K562 (cell line): Measurements from ENCODE around the gene NT5C. TPM values are rescaled to one million over a fixed set of nuclear protein-coding genes. Genes with fewer than 3 reads are reported as not detected.
A peak's percentile ranks its signal among the peaks of the same experiment; 100 is the strongest.

Experiments used
- ADNP ChIP-seq: fragments of 200-800 bp; sonication (Bioruptor generic); IDR thresholded peaks from 2 replicates; pipeline ENCODE4 v1.6.1; 2016; ENCODE audit warnings: missing genetic modification characterization, missing compliant biosample characterization
- ARID2 ChIP-seq: fragments of 450-650 bp; IDR thresholded peaks from 2 replicates; pipeline ENCODE4 v1.6.1; 2017; ENCODE audit warnings: antibody characterized with exemption, mild to moderate bottlenecking
- LCOR ChIP-seq: sonication (generic); formaldehyde crosslinking; IDR thresholded peaks from 2 replicates; pipeline ENCODE4 v1.8.0; 2022; ENCODE audit warnings: mild to moderate bottlenecking, missing genetic modification reagents
- PHB2 ChIP-seq: fragments of 450-650 bp; IDR thresholded peaks from 2 replicates; pipeline ENCODE4 v1.6.1; 2017; ENCODE audit warnings: low read depth
- POLR2A ChIP-seq: fragments of 450-650 bp; conservative IDR thresholded peaks from 2 replicates; pipeline ENCODE4 v1.6.1; 2016
- POLR2AphosphoS5 ChIP-seq: IDR thresholded peaks from 2 replicates; pipeline ENCODE4 v1.6.1; 2011; ENCODE audit warnings: mild to moderate bottlenecking, low read depth, low read length, moderate library complexity; ENCODE audit not compliant: control insufficient read depth, insufficient read depth
- PPARD ChIP-seq: fragments of 250-450 bp; sonication (Bioruptor Pico); IDR thresholded peaks from 2 replicates; pipeline ENCODE4 v1.8.0; 2022; ENCODE audit warnings: inconsistent platforms, mild to moderate bottlenecking, moderate library complexity
- RAD51 ChIP-seq: fragments of 450-650 bp; IDR thresholded peaks from 2 replicates; pipeline ENCODE4 v1.7.1; 2016; ENCODE audit warnings: low read depth, mild to moderate bottlenecking, borderline replicate concordance
- RBM39 ChIP-seq: fragments of 200-400 bp; formaldehyde crosslinking; optimal IDR thresholded peaks from 2 replicates; pipeline ENCODE3; 2018; ENCODE audit warnings: low read depth, low read length
- SRSF7 ChIP-seq: fragments of 200-400 bp; formaldehyde crosslinking; optimal IDR thresholded peaks from 2 replicates; pipeline ENCODE3; 2017; ENCODE audit warnings: mild to moderate bottlenecking, low read depth, low read length
- TEAD1 ChIP-seq, 2 experiments: fragments of 450-650 bp in 1 of 2; sonication (generic) in 1 of 2; formaldehyde crosslinking; IDR thresholded peaks; 2 replicates each; pipeline versions ENCODE4 v1.4.0 to v1.8.0; 2020 to 2022; ENCODE audit warnings: mild to moderate bottlenecking in 2 of 2, missing genetic modification reagents in 1 of 2
- TFAM ChIP-seq: fragments of 250-450 bp; sonication (Bioruptor Pico); conservative IDR thresholded peaks from 2 replicates; pipeline ENCODE4 v1.5.0; 2021; ENCODE audit warnings: mild to moderate bottlenecking, moderate library complexity
- WHSC1 ChIP-seq: IDR thresholded peaks from one replicate; pipeline ENCODE4 v1.6.1; 2012; ENCODE audit warnings: low read length, control low read depth, inconsistent platforms
- ZNF212 ChIP-seq: fragments of 450-650 bp; formaldehyde crosslinking; IDR thresholded peaks from 2 replicates; pipeline ENCODE4 v1.4.0; 2020; ENCODE audit warnings: mild to moderate bottlenecking
- ZNF384 ChIP-seq: IDR thresholded peaks from 2 replicates; pipeline ENCODE4 v1.6.1; 2012; ENCODE audit warnings: low read depth, low read length, improper control_type of control experiment
- ZNF76 ChIP-seq: fragments of 250-450 bp; sonication (Bioruptor Pico); IDR thresholded peaks from 2 replicates; pipeline ENCODE4 v1.4.0; 2020; ENCODE audit warnings: mild to moderate bottlenecking, moderate library complexity, borderline replicate concordance
- ZNF778 ChIP-seq: fragments of 450-650 bp; formaldehyde crosslinking; IDR thresholded peaks from 2 replicates; pipeline ENCODE4 v1.4.0; 2020; ENCODE audit warnings: mild to moderate bottlenecking, moderate library complexity
- polyA plus RNA-seq, 8 experiments: library from polyadenylated mRNA; depleted of rRNA in 4 of 8; stranded (reverse) in 5 of 8; unstranded in 3 of 8; fragments of >200 nt; fragmentation: Nextera tagmentation in 2 of 8; fragmentation: Illumina TruSeq in 1 of 8; extraction: Ambion mirVana in 2 of 8; extraction: Trizol in 1 of 8; gene quantifications; 2 replicates each; pipeline versions ENCODE4 v1.2.1 to v1.2.3, GENCODE V29; 2011 to 2014; ENCODE audit warnings: inconsistent platforms in 1 of 8, missing spikeins in 1 of 8
- total RNA-seq, 7 experiments: library from RNA; depleted of rRNA in 6 of 7; stranded (reverse); fragments of >200 nt in 6 of 7; fragmentation: Illumina TruSeq in 2 of 7; extraction: Trizol in 2 of 7; gene quantifications; 2 replicates each; pipeline versions ENCODE4 v1.2.1 to v1.2.3, GENCODE V29; 2011 to 2021; ENCODE audit warnings: low replicate concordance in 1 of 7
- TF ChIP-seq, protein P1 (sequence below): fragments of 250-450 bp; sonication (Bioruptor Pico); IDR thresholded peaks from 2 replicates; pipeline ENCODE4 v1.4.0; 2020; ENCODE audit warnings: mild to moderate bottlenecking, moderate library complexity, borderline replicate concordance
- TF ChIP-seq, protein P2 (sequence below): fragments of 250-450 bp; sonication (Bioruptor Pico); IDR thresholded peaks from 2 replicates; pipeline ENCODE4 v1.8.0; 2021; ENCODE audit warnings: borderline replicate concordance, mild to moderate bottlenecking, moderate library complexity; ENCODE audit not compliant: poor library complexity, severe bottlenecking

Gene NT5C
- total and polyA plus RNA-seq, 9 of the 15 experiments (the other 6 are each of a cell fraction or from before 2014, with no cell fraction given), result 2.9 to 205 (median 45.0) TPM

DNA sequence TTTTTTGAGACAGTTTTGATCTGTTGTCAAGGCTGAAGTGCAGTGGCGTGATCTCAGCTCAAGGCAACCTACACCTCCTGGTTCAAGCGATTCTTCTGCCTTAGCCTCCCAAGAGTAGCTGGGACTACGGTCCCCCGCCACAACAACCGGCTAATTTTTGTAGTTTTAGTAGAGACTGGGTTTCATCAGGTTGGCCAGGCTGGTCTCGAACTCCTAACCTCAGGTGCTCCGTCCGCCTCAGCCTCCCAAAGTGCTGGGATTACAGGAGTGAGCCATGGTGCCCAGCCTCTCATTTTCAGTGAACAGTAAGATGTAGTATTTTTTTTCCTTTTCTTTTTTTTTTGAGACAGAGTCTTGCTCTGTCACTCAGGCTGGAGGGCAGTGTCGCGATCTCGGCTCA is 43.5 kb upstream of the NT5C start (continued):
- TF ChIP-seq WHSC1 (no peak), ARID2 (no peak), PHB2 (no peak), ZNF76 (no peak), TEAD1 (CRISPR knock-in tag; IDR thresholded peaks at IDR 0.05) (no peak), SRSF7 (no peak), ZNF384 (no peak), ADNP (tag) (no peak), ZNF212 (CRISPR knock-in tag) (no peak), POLR2AphosphoS5 (peak; percentile 42; the same call in 1 of the 2 replicates), TFAM (CRISPR knock-in tag) (no peak), POLR2A (peak; percentile 59; the same call in 1 of the 2 replicates), RAD51 (no peak), RBM39 (no peak), ZNF778 (CRISPR knock-in tag) (no peak), LCOR (CRISPR knock-in tag) (no peak), PPARD (CRISPR knock-in tag) (no peak)
- TF ChIP-seq, protein P1, sequence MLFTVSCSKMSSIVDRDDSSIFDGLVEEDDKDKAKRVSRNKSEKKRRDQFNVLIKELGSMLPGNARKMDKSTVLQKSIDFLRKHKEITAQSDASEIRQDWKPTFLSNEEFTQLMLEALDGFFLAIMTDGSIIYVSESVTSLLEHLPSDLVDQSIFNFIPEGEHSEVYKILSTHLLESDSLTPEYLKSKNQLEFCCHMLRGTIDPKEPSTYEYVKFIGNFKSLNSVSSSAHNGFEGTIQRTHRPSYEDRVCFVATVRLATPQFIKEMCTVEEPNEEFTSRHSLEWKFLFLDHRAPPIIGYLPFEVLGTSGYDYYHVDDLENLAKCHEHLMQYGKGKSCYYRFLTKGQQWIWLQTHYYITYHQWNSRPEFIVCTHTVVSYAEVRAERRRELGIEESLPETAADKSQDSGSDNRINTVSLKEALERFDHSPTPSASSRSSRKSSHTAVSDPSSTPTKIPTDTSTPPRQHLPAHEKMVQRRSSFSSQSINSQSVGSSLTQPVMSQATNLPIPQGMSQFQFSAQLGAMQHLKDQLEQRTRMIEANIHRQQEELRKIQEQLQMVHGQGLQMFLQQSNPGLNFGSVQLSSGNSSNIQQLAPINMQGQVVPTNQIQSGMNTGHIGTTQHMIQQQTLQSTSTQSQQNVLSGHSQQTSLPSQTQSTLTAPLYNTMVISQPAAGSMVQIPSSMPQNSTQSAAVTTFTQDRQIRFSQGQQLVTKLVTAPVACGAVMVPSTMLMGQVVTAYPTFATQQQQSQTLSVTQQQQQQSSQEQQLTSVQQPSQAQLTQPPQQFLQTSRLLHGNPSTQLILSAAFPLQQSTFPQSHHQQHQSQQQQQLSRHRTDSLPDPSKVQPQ (CRISPR knock-in tag), result no peak
- TF ChIP-seq, protein P2, sequence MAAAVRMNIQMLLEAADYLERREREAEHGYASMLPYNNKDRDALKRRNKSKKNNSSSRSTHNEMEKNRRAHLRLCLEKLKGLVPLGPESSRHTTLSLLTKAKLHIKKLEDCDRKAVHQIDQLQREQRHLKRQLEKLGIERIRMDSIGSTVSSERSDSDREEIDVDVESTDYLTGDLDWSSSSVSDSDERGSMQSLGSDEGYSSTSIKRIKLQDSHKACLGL (CRISPR knock-in tag), result no peak
- TF ChIP-seq, all 486 proteins: peak for 4
